NCI-H82 (cell line): ENCODE data around the gene PTGER3.
"Not testable (repeated sequence)": the region's sequence is repeated elsewhere in the genome, so short reads cannot be mapped to it uniquely, and the experiment has no call there.

Source experiments
- DNase-seq: peaks from one replicate; lab custom pipeline; 2025; lab: John Stamatoyannopoulos, UW

PTGER3 gene

DNA sequence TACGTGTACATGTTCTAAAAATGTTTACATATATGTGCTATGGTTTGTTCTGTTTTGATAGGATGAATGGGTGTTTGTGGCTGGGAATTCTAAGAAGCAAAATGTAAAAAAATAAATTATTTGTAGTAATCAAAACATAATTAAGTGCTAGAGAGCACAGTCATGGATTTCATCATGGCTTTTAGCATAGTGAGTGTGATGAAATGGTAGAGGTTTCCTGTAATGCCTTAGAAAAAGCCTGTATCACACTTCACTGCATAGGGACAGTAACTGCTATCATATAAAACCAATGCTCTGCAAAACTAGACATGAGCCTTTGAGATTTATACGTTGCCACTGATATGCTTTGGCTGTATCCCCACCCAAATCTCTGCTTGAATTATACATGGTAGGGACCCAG, 99.8 kb downstream of the PTGER3 start:
- no peak for DNase-seq

DNA sequence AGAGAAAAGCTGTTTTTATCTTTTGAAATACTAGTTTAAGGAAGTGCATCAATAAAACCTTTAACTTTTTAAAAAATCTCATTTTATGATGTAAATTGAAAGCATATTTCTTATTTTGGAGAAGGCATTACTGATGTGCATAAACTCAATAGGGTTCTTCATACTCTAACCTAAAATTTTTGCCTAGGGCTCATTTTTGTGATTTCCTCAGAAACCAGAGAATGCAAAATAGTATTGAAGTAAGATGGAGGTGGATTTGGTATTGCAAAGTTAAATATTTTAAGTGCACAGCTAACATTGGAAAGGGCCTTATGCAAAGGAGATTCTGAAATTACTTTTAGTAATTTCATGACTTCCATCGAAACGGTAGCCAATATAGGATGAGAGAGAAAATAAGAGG, 101.9 kb downstream of the PTGER3 start:
- DNase-seq: no peak

DNA sequence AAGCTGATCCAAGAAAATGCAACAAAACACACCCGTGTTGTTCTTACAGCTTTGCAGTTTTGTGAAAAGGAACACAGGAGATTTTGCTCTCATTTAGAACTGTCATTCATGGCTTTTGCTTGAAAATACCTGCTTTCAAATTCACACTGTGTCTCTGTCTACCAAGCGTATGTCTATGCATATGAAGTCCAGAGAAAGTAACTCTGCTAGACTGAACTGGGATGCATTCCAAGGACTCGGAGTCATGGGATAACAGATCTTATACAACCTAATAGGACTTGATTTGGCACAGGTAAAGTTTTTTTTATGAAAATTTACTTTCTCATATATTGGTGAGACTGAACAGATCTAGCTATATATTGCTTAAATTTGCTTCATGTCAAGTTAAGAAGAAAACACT, 102.4 kb downstream of the PTGER3 start:
- DNase-seq: no peak

DNA sequence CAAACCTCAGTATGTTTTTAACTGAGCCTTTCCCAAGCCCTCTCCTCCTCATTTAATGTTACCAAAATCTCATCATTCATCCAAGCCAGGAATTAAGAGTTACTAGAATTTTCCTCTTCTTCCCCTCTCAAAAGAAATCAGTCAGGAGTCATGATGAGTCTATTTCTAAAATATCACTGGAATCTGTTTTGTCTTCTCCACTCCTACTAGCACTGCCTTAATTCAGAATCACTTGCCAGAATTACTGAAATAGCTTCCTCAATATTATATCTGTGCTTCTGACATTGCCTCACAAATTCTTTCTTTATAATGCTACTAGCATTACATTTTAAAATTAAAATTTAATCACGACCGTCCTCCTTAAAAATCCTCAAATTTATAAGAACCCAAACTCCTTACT, 106.1 kb downstream of the PTGER3 start:
- DNase-seq: no peak

DNA sequence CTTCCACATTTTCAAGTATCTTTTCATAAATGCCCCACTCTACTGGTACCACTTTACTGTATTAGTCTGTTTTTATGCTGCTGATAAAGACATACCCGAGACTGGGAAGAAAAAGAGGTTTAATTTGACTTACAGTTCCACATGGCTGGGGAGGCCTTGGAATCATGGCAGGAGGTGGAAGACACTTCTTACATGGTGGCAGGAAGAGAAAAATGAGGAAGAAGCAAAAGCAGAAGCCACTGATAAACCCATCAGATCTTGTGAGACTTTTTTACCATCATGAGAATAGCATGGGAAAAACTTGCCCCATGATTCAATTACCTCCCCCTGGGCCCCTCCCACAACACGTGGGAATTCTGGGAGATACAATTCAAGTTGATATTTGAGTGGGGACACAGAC, 107.2 kb downstream of the PTGER3 start:
- DNase-seq: not testable (repeated sequence)

DNA sequence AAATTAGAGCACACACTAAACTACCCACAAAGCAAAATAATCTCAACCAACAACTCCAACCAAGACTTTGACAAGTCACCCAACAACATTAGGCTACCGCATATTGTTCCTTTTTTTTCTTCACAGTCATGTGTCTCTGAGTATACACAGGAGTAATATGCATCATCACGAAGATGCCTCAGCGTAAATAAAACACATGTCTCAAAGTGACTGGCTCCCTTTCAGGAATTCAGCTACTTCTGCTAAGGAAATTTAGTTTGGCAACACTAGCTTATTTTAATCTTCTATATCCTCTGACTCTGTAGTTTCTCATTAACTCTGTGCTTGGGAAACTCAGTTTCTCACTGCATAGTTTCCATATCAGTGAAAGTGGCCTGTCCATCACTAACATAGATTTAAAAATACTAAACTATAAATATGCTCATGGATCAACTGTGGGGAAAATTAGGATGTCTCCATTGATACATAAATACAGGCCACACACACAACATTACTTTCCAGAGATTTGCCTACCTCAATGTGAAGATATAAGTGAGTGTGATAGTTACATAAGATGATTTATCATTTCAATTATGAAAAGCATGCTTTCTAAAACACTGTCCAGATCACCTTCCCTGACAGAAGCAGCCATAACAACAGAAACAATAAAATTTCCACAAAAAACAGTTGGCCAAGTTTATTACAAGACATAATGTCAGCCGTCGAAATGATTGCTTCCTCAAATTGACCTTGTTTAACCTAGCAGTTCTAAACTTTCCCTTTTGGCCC, 113.2 kb downstream of the PTGER3 start:
- DNase-seq: no peak

DNA sequence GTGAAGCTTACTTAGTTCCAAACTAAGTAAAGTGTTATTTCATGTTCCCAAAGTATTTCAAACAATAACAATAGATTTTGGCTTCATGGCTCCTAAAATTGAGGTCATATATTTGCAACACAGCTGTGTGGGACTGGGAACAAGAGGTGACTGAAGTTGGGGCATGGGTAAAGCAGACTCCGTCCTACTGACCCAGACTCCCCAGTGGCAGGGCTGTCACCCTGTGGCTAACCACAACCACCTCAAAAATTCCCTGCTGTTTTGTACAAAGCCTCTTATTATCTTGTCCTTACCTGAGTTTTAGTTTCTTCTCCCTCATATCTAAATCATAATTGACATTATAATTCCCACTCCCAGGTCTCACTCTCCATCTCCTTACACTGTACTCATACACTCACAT, 117.6 kb downstream of the PTGER3 start:
- no peak for DNase-seq

DNA sequence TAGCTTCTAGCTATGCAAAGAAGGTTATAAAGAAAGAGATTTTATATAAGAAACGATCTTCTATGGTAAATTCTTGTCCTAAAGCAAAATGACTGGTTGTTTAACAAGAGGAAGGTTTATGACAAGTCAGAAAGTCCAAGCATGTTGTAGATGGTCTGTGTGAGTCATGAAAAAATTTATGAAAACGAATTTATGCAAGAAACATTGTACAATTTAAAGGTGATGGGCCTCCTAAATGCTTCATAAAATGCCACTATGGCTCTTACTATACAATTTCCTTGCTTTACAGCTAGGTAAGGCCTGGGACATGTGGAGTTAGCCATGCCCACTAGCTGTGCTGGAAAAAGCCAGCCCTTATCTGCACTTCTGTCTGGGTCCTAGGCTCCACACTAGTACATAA, 125.4 kb downstream of the PTGER3 start:
- peak; percentile 6 for DNase-seq
